ENCODE data around the gene TMEM132D. TPM values are rescaled to one million over a fixed set of nuclear protein-coding genes. Genes with fewer than 3 reads are reported as not detected.

TMEM132D gene
- total RNA-seq, 1 donor from 2014 or later: 0.19 TPM

DNA sequence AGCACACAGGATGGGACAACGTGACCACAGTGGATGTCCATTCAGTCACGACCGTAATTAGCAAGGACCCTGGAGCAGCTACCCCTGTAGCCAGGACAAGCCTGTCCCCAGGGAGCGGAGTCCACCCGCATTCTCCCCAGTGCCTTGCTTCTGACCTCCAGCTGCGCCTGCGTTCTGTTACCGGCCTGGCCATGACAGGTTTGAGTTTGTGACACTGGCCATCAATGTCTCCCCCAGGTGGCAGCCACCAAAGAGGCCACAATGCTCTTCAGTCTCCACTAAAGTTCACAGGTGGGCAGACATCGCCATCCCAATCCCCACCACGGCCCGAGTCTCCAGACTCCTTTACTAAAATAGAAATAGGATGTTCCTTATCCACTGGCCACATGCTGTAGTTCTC lies 96.7 kb downstream of the TMEM132D start:
- Mint-ChIP-seq H3K9me3 (no peaks in the 10 kb centered on the region), H3K4me3 (no peak overlapping the region), H3K27me3 (ENCODE audit: low read depth) (no peaks in the 10 kb centered on the region), H3K4me1 (no peaks in the 10 kb centered on the region), H3K27ac (ENCODE audit: unreplicated experiment) (no peak overlapping the region), H3K36me3 (ENCODE audit: low read depth) (no peaks in the 10 kb centered on the region)
- no peak for TF ChIP-seq CTCF (conservative IDR thresholded peaks at IDR 0.05)
- no peak for DNase-seq (ENCODE audit: low read depth, low spot score)

- Mint-ChIP-seq H3K4me1 (no peaks in the 10 kb centered on the region), H3K36me3 (ENCODE audit: low read depth) (no peaks in the 10 kb centered on the region), H3K4me3 (no peak overlapping the region), H3K27me3 (ENCODE audit: low read depth) (peaks cover 3% of the 10 kb centered on the region), H3K27ac (ENCODE audit: unreplicated experiment) (no peak overlapping the region), H3K9me3 (no peaks in the 10 kb centered on the region)
- no peak for DNase-seq (ENCODE audit: low read depth, low spot score)
- no peak for TF ChIP-seq CTCF (conservative IDR thresholded peaks at IDR 0.05)
These were observed 112.4 kb downstream of the TMEM132D start for GRCh38 chr12:129791396-129791795.

- H3K4me1 Mint-ChIP-seq: no peaks in the 10 kb centered on the region
- peaks cover 3% of the 10 kb centered on the region for H3K27me3 Mint-ChIP-seq (ENCODE audit: low read depth)
- no peaks in the 10 kb centered on the region for H3K36me3 Mint-ChIP-seq (ENCODE audit: low read depth)
- H3K27ac Mint-ChIP-seq (ENCODE audit: unreplicated experiment): no peak overlapping the region
- H3K9me3 Mint-ChIP-seq: peaks cover 2% of the 10 kb centered on the region
- TF ChIP-seq CTCF (conservative IDR thresholded peaks at IDR 0.05): no peak
- H3K4me3 Mint-ChIP-seq: no peak overlapping the region
- no peak for DNase-seq (ENCODE audit: low read depth, low spot score)
These were observed 112.9 kb downstream of the TMEM132D start for GRCh38 chr12:129790930-129791329.

- H3K27ac Mint-ChIP-seq (ENCODE audit: unreplicated experiment): no peak overlapping the region
- no peak for TF ChIP-seq CTCF (conservative IDR thresholded peaks at IDR 0.05)
- no peak for DNase-seq (ENCODE audit: low read depth, low spot score)
- H3K9me3 Mint-ChIP-seq: peaks cover 3% of the 10 kb centered on the region
- H3K27me3 Mint-ChIP-seq (ENCODE audit: low read depth): peaks cover 3% of the 10 kb centered on the region
- no peaks in the 10 kb centered on the region for H3K4me1 Mint-ChIP-seq
- no peaks in the 10 kb centered on the region for H3K36me3 Mint-ChIP-seq (ENCODE audit: low read depth)
- H3K4me3 Mint-ChIP-seq: no peak overlapping the region
These were observed 113.5 kb downstream of the TMEM132D start for GRCh38 chr12:129790331-129790730.

GRCh38 chr12:129789921-129790320 lies 113.9 kb downstream of the TMEM132D start:
- Mint-ChIP-seq H3K27me3 (ENCODE audit: low read depth) (peaks cover 3% of the 10 kb centered on the region), H3K4me3 (no peak overlapping the region), H3K27ac (ENCODE audit: unreplicated experiment) (no peak overlapping the region), H3K36me3 (ENCODE audit: low read depth) (no peaks in the 10 kb centered on the region), H3K9me3 (peaks cover 3% of the 10 kb centered on the region), H3K4me1 (no peaks in the 10 kb centered on the region)
- DNase-seq (ENCODE audit: low read depth, low spot score): no peak
- no peak for TF ChIP-seq CTCF (conservative IDR thresholded peaks at IDR 0.05)

Measured in neural crest cell (in vitro differentiated cells).